ENCODE data around the gene PARD3B. TPM values are rescaled to one million over a fixed set of nuclear protein-coding genes. Genes with fewer than 3 reads are reported as not detected.

Gene PARD3B
- total RNA-seq, 1 donor from 2014 or later: 6.5 TPM

DNA sequence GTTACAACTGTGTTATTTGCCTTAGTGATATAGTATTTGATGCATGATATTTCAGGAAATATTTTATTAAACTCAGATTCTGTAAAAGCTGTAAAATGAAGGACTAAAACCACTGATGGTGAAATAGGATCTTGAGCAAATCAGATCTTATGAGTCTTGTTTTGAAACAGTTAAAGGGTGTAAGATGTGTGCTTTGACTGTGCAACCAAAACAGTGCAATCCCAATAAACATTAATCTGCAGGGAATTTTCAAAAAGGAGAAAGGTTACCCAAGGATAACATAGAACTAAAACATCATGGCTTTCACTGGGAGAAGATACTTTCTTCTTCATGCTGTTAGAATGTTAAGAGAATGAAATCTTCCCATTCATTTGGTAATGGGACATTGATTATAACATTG lies 378.7 kb downstream of the PARD3B start:
- TF ChIP-seq CTCF (IDR thresholded peaks at IDR 0.05; ENCODE audit: insufficient read depth, low read length, poor library complexity, severe bottlenecking): no peak
- DNase-seq (ENCODE audit: low read depth): no peak
- no peaks in the 10 kb centered on the region for H3K36me3 ChIP-seq (ENCODE audit: control insufficient read depth, insufficient read depth, low read length)
- no peak overlapping the region for H3K4me3 ChIP-seq (ENCODE audit: low read depth, low read length)
- no peaks in the 10 kb centered on the region for H3K27me3 ChIP-seq (ENCODE audit: control insufficient read depth, insufficient read depth, low read length)

- no peak overlapping the region for H3K4me3 ChIP-seq (ENCODE audit: low read depth, low read length)
- H3K36me3 ChIP-seq (ENCODE audit: control insufficient read depth, insufficient read depth, low read length): no peaks in the 10 kb centered on the region
- no peaks in the 10 kb centered on the region for H3K27me3 ChIP-seq (ENCODE audit: control insufficient read depth, insufficient read depth, low read length)
- no peak for TF ChIP-seq CTCF (IDR thresholded peaks at IDR 0.05; ENCODE audit: insufficient read depth, low read length, poor library complexity, severe bottlenecking)
- DNase-seq (ENCODE audit: low read depth): no peak
These were observed 386.3 kb downstream of the PARD3B start for GRCh38 chr2:204931562-204931961.

DNA sequence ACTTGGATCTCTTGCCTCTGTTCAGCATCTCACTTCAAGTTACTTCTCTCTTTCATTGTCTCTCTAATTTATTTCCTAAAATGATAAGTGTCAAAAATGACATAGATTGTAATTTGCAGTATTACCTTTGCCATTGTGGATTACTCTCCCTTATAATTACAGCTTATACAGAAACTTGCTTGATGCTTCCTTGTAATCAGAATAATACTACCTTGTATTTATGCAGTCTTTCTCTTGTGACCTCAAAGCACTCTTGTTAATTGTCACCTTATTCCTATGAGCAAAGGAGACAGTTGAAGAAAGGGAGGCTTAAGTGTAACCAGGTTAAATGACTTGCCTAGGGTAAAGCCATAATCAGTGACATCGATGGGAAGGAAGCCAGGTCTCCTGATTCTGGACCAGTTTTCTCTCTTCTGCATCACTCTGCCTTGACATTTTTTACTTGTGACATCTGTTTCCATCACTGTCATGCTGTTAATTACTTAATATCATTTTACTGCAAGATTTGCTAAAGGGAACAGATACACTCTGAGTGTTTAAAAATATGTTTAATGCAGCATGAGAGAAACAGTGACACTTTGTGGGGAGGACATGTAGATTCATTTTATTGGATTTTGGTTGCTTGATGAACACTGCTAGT lies 388.6 kb downstream of the PARD3B start:
- no peak for TF ChIP-seq CTCF (IDR thresholded peaks at IDR 0.05; ENCODE audit: insufficient read depth, low read length, poor library complexity, severe bottlenecking)
- no peaks in the 10 kb centered on the region for H3K36me3 ChIP-seq (ENCODE audit: control insufficient read depth, insufficient read depth, low read length)
- H3K27me3 ChIP-seq (ENCODE audit: control insufficient read depth, insufficient read depth, low read length): no peaks in the 10 kb centered on the region
- no peak for DNase-seq (ENCODE audit: low read depth)
- no peak overlapping the region for H3K4me3 ChIP-seq (ENCODE audit: low read depth, low read length)

GRCh38 chr2:204944927-204945326 lies 399.7 kb downstream of the PARD3B start:
- no peak for DNase-seq (ENCODE audit: low read depth)
- H3K4me3 ChIP-seq (ENCODE audit: low read depth, low read length): no peak overlapping the region
- no peaks in the 10 kb centered on the region for H3K36me3 ChIP-seq (ENCODE audit: control insufficient read depth, insufficient read depth, low read length)
- no peaks in the 10 kb centered on the region for H3K27me3 ChIP-seq (ENCODE audit: control insufficient read depth, insufficient read depth, low read length)
- TF ChIP-seq CTCF (IDR thresholded peaks at IDR 0.05; ENCODE audit: insufficient read depth, low read length, poor library complexity, severe bottlenecking): no peak

- no peak overlapping the region for H3K4me3 ChIP-seq (ENCODE audit: low read depth, low read length)
- H3K36me3 ChIP-seq (ENCODE audit: control insufficient read depth, insufficient read depth, low read length): no peaks in the 10 kb centered on the region
- no peak for DNase-seq (ENCODE audit: low read depth)
- H3K27me3 ChIP-seq (ENCODE audit: control insufficient read depth, insufficient read depth, low read length): no peaks in the 10 kb centered on the region
- no peak for TF ChIP-seq CTCF (IDR thresholded peaks at IDR 0.05; ENCODE audit: insufficient read depth, low read length, poor library complexity, severe bottlenecking)
These were observed 400.1 kb downstream of the PARD3B start for GRCh38 chr2:204945376-204945775.

GRCh38 chr2:204946892-204947291 lies 401.6 kb downstream of the PARD3B start:
- DNase-seq (ENCODE audit: low read depth): no peak
- Histone ChIP-seq H3K27me3 (ENCODE audit: control insufficient read depth, insufficient read depth, low read length) (no peaks in the 10 kb centered on the region), H3K4me3 (ENCODE audit: low read depth, low read length) (no peak overlapping the region), H3K36me3 (ENCODE audit: control insufficient read depth, insufficient read depth, low read length) (no peaks in the 10 kb centered on the region)
- TF ChIP-seq CTCF (IDR thresholded peaks at IDR 0.05; ENCODE audit: insufficient read depth, low read length, poor library complexity, severe bottlenecking): no peak

Measured in kidney epithelial cell (primary cell).